Measurements from ENCODE around the gene CAPN10.

CAPN10 gene

GRCh38 chr2:240586919-240587800, 626 bp downstream of the CAPN10 start:
- peak overlapping the region; percentile 93 to 100 (median 98) for H3K4me2 ChIP-seq
- peaks cover 0 to 2% (median 0%) of the 10 kb centered on the region in 11 experiments; a peak in 1 of 22 replicates for H3K9me3 ChIP-seq (replicated peaks in 1 of 11)
- peaks cover 49 to 64% (median 52%) of the 10 kb centered on the region in 11 experiments; a peak in 21 of 22 replicates for H4K20me1 ChIP-seq
- peak overlapping the region; percentile 91 to 99 (median 96) for H3K9ac ChIP-seq
- peaks cover 50 to 59% (median 55%) of the 10 kb centered on the region in 10 experiments for H3K4me1 ChIP-seq
- TF ChIP-seq Cebpa-rat (IDR thresholded peaks at IDR 0.05) = no peak
- H3K27me3 ChIP-seq = no peaks in the 10 kb centered on the region
- peaks cover 31 to 51% (median 40%) of the 10 kb centered on the region in 11 experiments for H3K36me3 ChIP-seq
- H3K4me3 ChIP-seq = peak overlapping the region; percentile 76 to 95 (median 88)
- H3K27ac ChIP-seq = peak overlapping the region; percentile 4 to 100 (median 96); a peak in 21 of 22 replicates

- Histone ChIP-seq H3K4me3 (peak overlapping the region; percentile 76 to 95 (median 88)), H3K27ac (peak overlapping the region in 5 of 11 experiments; percentile 14 to 100 (median 94); a peak in 5 of 22 replicates), H3K9me3 (replicated peaks in 1 of 11) (no peaks in the 10 kb centered on the region; a peak in 1 of 22 replicates), H3K36me3 (peaks cover 38 to 51% (median 44%) of the 10 kb centered on the region in 11 experiments), H3K27me3 (no peaks in the 10 kb centered on the region), H3K9ac (peak overlapping the region; percentile 91 to 99 (median 96)), H3K4me1 (peaks cover 40 to 49% (median 45%) of the 10 kb centered on the region in 10 experiments), H4K20me1 (peaks cover 57 to 74% (median 62%) of the 10 kb centered on the region in 11 experiments; a peak in 21 of 22 replicates), H3K4me2 (peak overlapping the region; percentile 93 to 100 (median 98))
- no peak for TF ChIP-seq Cebpa-rat (IDR thresholded peaks at IDR 0.05)
Observed at GRCh38 chr2:240588006-240588655, 1.6 kb downstream of the CAPN10 start.

GRCh38 chr2:240588669-240589068, 2.1 kb downstream of the CAPN10 start:
- H3K36me3 ChIP-seq = peaks cover 44 to 51% (median 48%) of the 10 kb centered on the region in 11 experiments
- H3K27me3 ChIP-seq = no peaks in the 10 kb centered on the region
- peaks cover 35 to 44% (median 40%) of the 10 kb centered on the region in 10 experiments for H3K4me1 ChIP-seq
- peak overlapping the region in 3 of 11 experiments; percentile 14 to 94 (median 23); a peak in 2 of 22 replicates for H3K27ac ChIP-seq
- peaks cover 62 to 80% (median 67%) of the 10 kb centered on the region in 11 experiments; a peak in 21 of 22 replicates for H4K20me1 ChIP-seq
- peak overlapping the region in 4 of 10 experiments; percentile 86 to 95 (median 91); a peak in 6 of 20 replicates for H3K4me3 ChIP-seq
- TF ChIP-seq Cebpa-rat (IDR thresholded peaks at IDR 0.05) = no peak
- H3K4me2 ChIP-seq = peak overlapping the region; percentile 93 to 100 (median 98)
- H3K9me3 ChIP-seq (replicated peaks in 1 of 11) = no peaks in the 10 kb centered on the region; a peak in 1 of 22 replicates
- H3K9ac ChIP-seq = peak overlapping the region; percentile 6 to 99 (median 96); a peak in 19 of 22 replicates

- H3K27ac ChIP-seq = no peak overlapping the region
- no peak overlapping the region for H3K4me3 ChIP-seq
- peaks cover 69 to 87% (median 74%) of the 10 kb centered on the region in 11 experiments; a peak in 21 of 22 replicates for H4K20me1 ChIP-seq
- TF ChIP-seq Cebpa-rat (IDR thresholded peaks at IDR 0.05) = no peak
- H3K27me3 ChIP-seq = no peaks in the 10 kb centered on the region
- H3K9me3 ChIP-seq (replicated peaks in 1 of 11) = no peaks in the 10 kb centered on the region
- peak overlapping the region in 8 of 11 experiments; percentile 21 to 99 (median 94); a peak in 8 of 22 replicates for H3K9ac ChIP-seq
- H3K4me2 ChIP-seq = peak overlapping the region in 7 of 11 experiments; percentile 93 to 100 (median 99); a peak in 7 of 22 replicates
- H3K36me3 ChIP-seq = peaks cover 48 to 56% (median 54%) of the 10 kb centered on the region in 11 experiments
- H3K4me1 ChIP-seq = peaks cover 28 to 37% (median 33%) of the 10 kb centered on the region in 10 experiments
Observed at GRCh38 chr2:240589375-240589774, 2.8 kb downstream of the CAPN10 start.

GRCh38 chr2:240589850-240590525, 3.5 kb downstream of the CAPN10 start:
- Histone ChIP-seq H3K4me1 (peaks cover 24 to 34% (median 29%) of the 10 kb centered on the region in 10 experiments), H4K20me1 (peaks cover 76 to 90% (median 80%) of the 10 kb centered on the region in 11 experiments; a peak in 21 of 22 replicates), H3K36me3 (peaks cover 52 to 62% (median 59%) of the 10 kb centered on the region in 11 experiments), H3K4me3 (no peak overlapping the region), H3K4me2 (no peak overlapping the region), H3K27ac (no peak overlapping the region), H3K27me3 (no peaks in the 10 kb centered on the region), H3K9ac (peak overlapping the region in 4 of 11 experiments; percentile 17 to 99 (median 58); a peak in 3 of 22 replicates), H3K9me3 (replicated peaks in 1 of 11) (no peaks in the 10 kb centered on the region)
- no peak for TF ChIP-seq Cebpa-rat (IDR thresholded peaks at IDR 0.05)

GRCh38 chr2:240590681-240591111, 4.2 kb downstream of the CAPN10 start:
- Histone ChIP-seq H3K4me2 (no peak overlapping the region), H3K9ac (peak overlapping the region in 1 of 11 experiments; percentile 30; a peak in 1 of 22 replicates), H3K36me3 (peaks cover 52 to 70% (median 65%) of the 10 kb centered on the region in 11 experiments), H3K27me3 (no peaks in the 10 kb centered on the region), H3K27ac (no peak overlapping the region), H4K20me1 (peaks cover 83 to 90% (median 87%) of the 10 kb centered on the region in 11 experiments; a peak in 21 of 22 replicates), H3K4me3 (no peak overlapping the region), H3K4me1 (peaks cover 21 to 34% (median 29%) of the 10 kb centered on the region in 10 experiments), H3K9me3 (replicated peaks in 1 of 11) (no peaks in the 10 kb centered on the region)
- TF ChIP-seq Cebpa-rat (IDR thresholded peaks at IDR 0.05) = no peak

- Histone ChIP-seq H3K36me3 (peaks cover 52 to 75% (median 70%) of the 10 kb centered on the region in 11 experiments), H3K27ac (no peak overlapping the region), H3K27me3 (no peaks in the 10 kb centered on the region), H3K9ac (peak overlapping the region in 2 of 11 experiments; percentile 10 to 30; a peak in 2 of 22 replicates), H3K9me3 (replicated peaks in 1 of 11) (no peaks in the 10 kb centered on the region), H3K4me2 (no peak overlapping the region), H3K4me3 (no peak overlapping the region), H4K20me1 (peaks cover 88 to 95% (median 92%) of the 10 kb centered on the region in 11 experiments; a peak in 21 of 22 replicates), H3K4me1 (peaks cover 21 to 39% (median 34%) of the 10 kb centered on the region in 10 experiments)
- TF ChIP-seq Cebpa-rat (IDR thresholded peaks at IDR 0.05) = no peak
Observed at GRCh38 chr2:240591226-240591625, 4.7 kb downstream of the CAPN10 start.

GRCh38 chr2:240591784-240592183, 5.2 kb downstream of the CAPN10 start:
- H3K27ac ChIP-seq = no peak overlapping the region
- peaks cover 52 to 80% (median 76%) of the 10 kb centered on the region in 11 experiments for H3K36me3 ChIP-seq
- peaks cover 94 to 100% (median 98%) of the 10 kb centered on the region in 11 experiments; a peak in 21 of 22 replicates for H4K20me1 ChIP-seq
- no peak for TF ChIP-seq Cebpa-rat (IDR thresholded peaks at IDR 0.05)
- H3K4me2 ChIP-seq = no peak overlapping the region
- H3K9ac ChIP-seq = peak overlapping the region in 6 of 11 experiments; percentile 1 to 30 (median 10); a peak in 3 of 22 replicates
- no peaks in the 10 kb centered on the region for H3K27me3 ChIP-seq
- H3K4me3 ChIP-seq = no peak overlapping the region
- peaks cover 21 to 45% (median 40%) of the 10 kb centered on the region in 10 experiments for H3K4me1 ChIP-seq
- no peaks in the 10 kb centered on the region for H3K9me3 ChIP-seq (replicated peaks in 1 of 11)
